H1 (cell line): ENCODE data around the gene CCDC30. TPM values are rescaled to one million over a fixed set of nuclear protein-coding genes. Genes with fewer than 3 reads are reported as not detected.

ENCODE experiments used
- POU5F1 ChIP-seq: IDR thresholded peaks from 2 replicates; pipeline ENCODE4 v1.6.1; 2011; ENCODE audit warnings: low read depth, mild to moderate bottlenecking, low read length, moderate library complexity
- polyA plus RNA-seq, 7 experiments: library from polyadenylated mRNA; depleted of rRNA in 3 of 7; stranded (reverse) in 5 of 7; unstranded in 2 of 7; fragments of >200 nt in 5 of 7; fragments of 200-250 nt in 2 of 7; gene quantifications; 1 replicate in 5 of 7; 2 replicates in 1 of 7; 4 replicates in 1 of 7; pipeline versions ENCODE4 v1.2.1 to v1.2.3, GENCODE V29; 2011 to 2013; ENCODE audit warnings: missing spikeins in 2 of 7, mixed read lengths in 2 of 7
- total RNA-seq: library from RNA; stranded (reverse); fragmentation: NEBNext Ultra II Directional; extraction: Animal tissue kit (Norgen Biotek cat#: 25700); gene quantifications from 2 replicates; pipeline ENCODE4 v1.2.1, GENCODE V29; 2021
- TF ChIP-seq, protein P1 (sequence below): IDR thresholded peaks from 2 replicates; pipeline ENCODE4 v1.6.1; 2012; ENCODE audit warnings: inconsistent platforms

The CCDC30 gene
- total and polyA plus RNA-seq, 2 of the 8 experiments (the other 6 are each of a cell fraction or from before 2014, with no cell fraction given), result 0.60 to 1.8 TPM

GRCh38 chr1:42618866-42619265, 155.8 kb downstream of the CCDC30 start (continued):
- TF ChIP-seq POU5F1, result no peak
- TF ChIP-seq, protein P1, sequence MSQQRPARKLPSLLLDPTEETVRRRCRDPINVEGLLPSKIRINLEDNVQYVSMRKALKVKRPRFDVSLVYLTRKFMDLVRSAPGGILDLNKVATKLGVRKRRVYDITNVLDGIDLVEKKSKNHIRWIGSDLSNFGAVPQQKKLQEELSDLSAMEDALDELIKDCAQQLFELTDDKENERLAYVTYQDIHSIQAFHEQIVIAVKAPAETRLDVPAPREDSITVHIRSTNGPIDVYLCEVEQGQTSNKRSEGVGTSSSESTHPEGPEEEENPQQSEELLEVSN, result no peak
- TF ChIP-seq, all 59 proteins: peak for 0
